Muscle of leg (tissue), 11 donors: ENCODE data around the gene C2. TPM values are rescaled to one million over a fixed set of nuclear protein-coding genes. Genes with fewer than 3 reads are reported as not detected.

ENCODE experiments used
- DNase-seq: peaks from one replicate; pipeline ENCODE4 v3.0.0; 2013
- H3K27ac ChIP-seq: one replicate; pipeline ENCODE4 v1.5.1; 2013; ENCODE audit warnings: mild to moderate bottlenecking, low read length, control low read depth
- H3K27me3 ChIP-seq: one replicate; pipeline ENCODE4 v1.6.1; 2013; ENCODE audit warnings: low read length; ENCODE audit not compliant: control insufficient read depth, insufficient read depth
- H3K36me3 ChIP-seq: one replicate; pipeline ENCODE4 v1.6.1; 2013; ENCODE audit warnings: low read length; ENCODE audit not compliant: control insufficient read depth, insufficient read depth
- H3K4me1 ChIP-seq: one replicate; pipeline ENCODE4 v1.6.1; 2013; ENCODE audit warnings: low read length; ENCODE audit not compliant: control insufficient read depth, insufficient read depth
- H3K4me3 ChIP-seq: one replicate; pipeline ENCODE4 v1.5.1; 2013; ENCODE audit warnings: low read length, control low read depth
- H3K9me3 ChIP-seq: replicated peaks from 2 replicates; pipeline ENCODE4 v1.6.1; 2013; ENCODE audit warnings: low read depth, low read length; ENCODE audit not compliant: control insufficient read depth
- WGBS: methylation state at CpG from one replicate; pipeline ENCODE4 v1.1.5; 2013; ENCODE audit warnings: missing lambda C conversion rate; ENCODE audit not compliant: insufficient coverage; 5-methylcytosine and 5-hydroxymethylcytosine counted together
- polyA plus RNA-seq, 8 donors: library from polyadenylated mRNA; unstranded; fragments of 120-200 nt; gene quantifications; one replicate each; pipeline versions ENCODE4 v1.2.1 to v1.2.3, GENCODE V29; 2013; ENCODE audit warnings: inconsistent platforms in 1 of 8, low replicate concordance in 1 of 8; ENCODE audit not compliant: insufficient read length in 8 of 8, insufficient read depth in 1 of 8
- total RNA-seq: library from RNA; stranded (reverse); fragments of 120-200 nt; gene quantifications from one replicate; pipeline ENCODE4 v1.2.4, GENCODE V29; 2013

C2 gene
- total and polyA plus RNA-seq, 9 donors, result 3.3 to 9.5 (median 4.9) TPM

- H3K9me3 ChIP-seq, result no peaks in the 10 kb centered on the region
- H3K4me3 ChIP-seq, result no peak overlapping the region
- no peaks in the 10 kb centered on the region for H3K27me3 ChIP-seq
- peaks cover 68% of the 10 kb centered on the region for H3K36me3 ChIP-seq
- no peak for DNase-seq
- 100% methylated on average over 1 of the region's 3 CpGs for WGBS
- peaks cover 17% of the 10 kb centered on the region for H3K4me1 ChIP-seq
- H3K27ac ChIP-seq, result no peak overlapping the region
Measured at GRCh38 chr6:31967926-31968320, 40.4 kb downstream of the C2 start.

DNA sequence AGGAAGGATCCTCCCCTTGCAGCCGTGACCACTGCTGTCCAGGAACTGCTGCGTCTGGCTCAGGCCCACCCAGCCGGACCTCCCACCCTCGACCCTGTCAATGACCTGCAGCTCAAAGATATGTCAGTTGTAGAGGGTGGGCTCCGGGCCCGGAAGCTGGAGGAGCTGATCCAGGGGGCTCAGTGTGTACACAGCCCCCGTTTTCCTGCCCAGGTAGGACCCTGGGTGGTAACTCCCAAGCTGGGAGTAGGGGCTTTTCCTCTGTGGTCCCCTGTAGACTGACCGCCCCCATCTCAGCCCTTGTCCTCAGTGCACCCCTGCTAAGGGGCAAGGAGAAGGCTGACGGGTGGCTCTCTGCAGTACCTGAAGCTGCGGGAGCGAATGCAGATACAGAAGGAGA is 40.8 kb downstream of the C2 start:
- Histone ChIP-seq H3K36me3 (peaks cover 64% of the 10 kb centered on the region), H3K9me3 (no peaks in the 10 kb centered on the region), H3K4me3 (no peak overlapping the region), H3K27me3 (no peaks in the 10 kb centered on the region), H3K27ac (no peak overlapping the region), H3K4me1 (peaks cover 21% of the 10 kb centered on the region)
- 93% methylated on average over 8 of the region's 11 CpGs for WGBS
- no peak for DNase-seq

DNA sequence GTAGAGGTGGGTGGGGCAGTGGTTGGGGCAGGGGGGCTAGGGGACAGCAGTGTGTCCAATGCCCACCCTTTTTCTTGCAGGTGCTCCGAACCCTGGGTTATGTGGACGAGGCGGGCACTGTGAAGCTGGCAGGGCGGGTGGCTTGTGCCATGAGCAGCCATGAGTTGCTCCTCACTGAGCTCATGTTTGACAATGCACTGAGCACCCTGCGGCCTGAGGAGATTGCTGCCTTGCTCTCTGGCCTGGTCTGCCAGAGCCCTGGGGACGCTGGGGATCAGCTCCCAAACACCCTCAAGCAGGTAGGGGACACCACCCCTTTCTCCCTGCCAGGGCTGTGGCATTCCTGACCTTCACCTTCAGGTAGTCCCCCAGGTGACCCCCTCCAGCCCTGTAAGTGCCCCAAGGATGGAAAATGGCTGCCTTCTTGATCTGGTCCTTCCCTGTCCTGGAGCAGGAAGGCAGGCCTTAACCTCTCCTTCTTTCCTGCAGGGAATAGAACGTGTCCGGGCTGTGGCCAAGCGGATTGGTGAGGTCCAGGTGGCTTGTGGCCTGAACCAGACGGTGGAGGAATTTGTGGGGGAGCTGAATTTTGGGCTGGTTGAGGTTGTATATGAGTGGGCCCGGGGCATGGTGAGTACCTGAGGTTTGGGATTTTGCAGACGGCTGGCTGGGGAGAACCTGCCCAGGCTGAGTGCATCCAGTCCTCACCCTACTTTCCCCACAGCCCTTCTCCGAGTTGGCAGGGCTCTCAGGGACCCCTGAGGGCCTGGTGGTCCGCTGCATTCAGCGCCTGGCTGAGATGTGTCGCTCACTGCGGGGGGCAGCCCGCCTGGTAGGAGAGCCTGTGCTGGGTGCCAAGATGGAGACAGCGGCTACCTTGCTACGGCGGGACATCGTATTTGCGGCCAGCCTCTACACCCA is 41.5 kb downstream of the C2 start:
- H3K36me3 ChIP-seq, result peaks cover 57% of the 10 kb centered on the region
- no peaks in the 10 kb centered on the region for H3K9me3 ChIP-seq
- 87% methylated on average over 16 of the region's 23 CpGs for WGBS
- DNase-seq, result no peak
- H3K27me3 ChIP-seq, result no peaks in the 10 kb centered on the region
- H3K27ac ChIP-seq, result no peak overlapping the region
- H3K4me3 ChIP-seq, result no peak overlapping the region
- H3K4me1 ChIP-seq, result peaks cover 21% of the 10 kb centered on the region

- no peak overlapping the region for H3K4me3 ChIP-seq
- no peak overlapping the region for H3K27ac ChIP-seq
- H3K9me3 ChIP-seq, result no peaks in the 10 kb centered on the region
- 67% methylated on average over 6 of the region's 17 CpGs for WGBS
- no peaks in the 10 kb centered on the region for H3K27me3 ChIP-seq
- H3K36me3 ChIP-seq, result peaks cover 54% of the 10 kb centered on the region
- H3K4me1 ChIP-seq, result peaks cover 21% of the 10 kb centered on the region
- no peak for DNase-seq
Measured at GRCh38 chr6:31969712-31970603, 42.4 kb downstream of the C2 start.

DNA sequence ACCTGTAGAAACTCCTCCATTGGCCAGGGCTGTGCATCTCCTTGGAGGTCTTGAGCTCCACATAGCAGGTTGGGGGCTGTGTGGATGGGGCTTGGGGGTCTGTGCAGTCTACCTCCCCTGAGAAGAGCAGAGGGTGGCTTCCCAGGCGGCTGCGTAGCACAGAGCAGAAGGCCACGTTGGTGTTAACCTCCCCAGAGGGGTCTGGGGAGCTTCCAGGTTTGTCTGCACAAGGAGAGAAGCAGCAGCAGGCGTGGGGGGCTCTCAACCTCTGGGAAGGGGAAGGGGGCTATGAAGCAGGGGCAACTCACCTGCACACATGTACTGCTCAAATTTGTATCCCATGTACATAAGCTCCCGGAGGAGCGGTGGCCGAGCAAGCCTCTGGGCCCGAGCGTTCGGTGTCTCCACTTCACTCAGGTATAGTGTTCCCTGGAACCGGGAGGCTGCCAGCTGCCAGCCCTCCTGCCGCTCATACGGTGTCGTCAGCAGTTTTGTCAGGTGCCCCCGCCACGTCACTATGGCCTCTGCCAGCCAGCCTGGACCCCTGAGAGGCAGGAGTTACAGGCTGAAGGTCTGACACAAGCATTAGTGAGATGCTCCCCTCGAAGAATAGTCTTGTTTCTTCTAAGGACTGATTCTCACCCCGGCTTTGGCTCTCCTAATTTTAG is 43.2 kb downstream of the C2 start:
- Histone ChIP-seq H3K27me3 (no peaks in the 10 kb centered on the region), H3K36me3 (peaks cover 48% of the 10 kb centered on the region), H3K9me3 (no peaks in the 10 kb centered on the region), H3K4me3 (peak overlapping the region; percentile 86), H3K27ac (peak overlapping the region; percentile 99), H3K4me1 (peaks cover 21% of the 10 kb centered on the region)
- WGBS, result 76% methylated on average over 16 of the region's 18 CpGs
- DNase-seq, result no peak

- no peaks in the 10 kb centered on the region for H3K9me3 ChIP-seq
- H3K27me3 ChIP-seq, result no peaks in the 10 kb centered on the region
- peak overlapping the region; percentile 86 for H3K4me3 ChIP-seq
- DNase-seq, result no peak
- H3K27ac ChIP-seq, result peak overlapping the region; percentile 99
- H3K4me1 ChIP-seq, result peaks cover 21% of the 10 kb centered on the region
- 21% methylated on average over 16 of the region's 29 CpGs for WGBS
- peaks cover 43% of the 10 kb centered on the region for H3K36me3 ChIP-seq
Measured at GRCh38 chr6:31971279-31971992, 43.9 kb downstream of the C2 start.

DNA sequence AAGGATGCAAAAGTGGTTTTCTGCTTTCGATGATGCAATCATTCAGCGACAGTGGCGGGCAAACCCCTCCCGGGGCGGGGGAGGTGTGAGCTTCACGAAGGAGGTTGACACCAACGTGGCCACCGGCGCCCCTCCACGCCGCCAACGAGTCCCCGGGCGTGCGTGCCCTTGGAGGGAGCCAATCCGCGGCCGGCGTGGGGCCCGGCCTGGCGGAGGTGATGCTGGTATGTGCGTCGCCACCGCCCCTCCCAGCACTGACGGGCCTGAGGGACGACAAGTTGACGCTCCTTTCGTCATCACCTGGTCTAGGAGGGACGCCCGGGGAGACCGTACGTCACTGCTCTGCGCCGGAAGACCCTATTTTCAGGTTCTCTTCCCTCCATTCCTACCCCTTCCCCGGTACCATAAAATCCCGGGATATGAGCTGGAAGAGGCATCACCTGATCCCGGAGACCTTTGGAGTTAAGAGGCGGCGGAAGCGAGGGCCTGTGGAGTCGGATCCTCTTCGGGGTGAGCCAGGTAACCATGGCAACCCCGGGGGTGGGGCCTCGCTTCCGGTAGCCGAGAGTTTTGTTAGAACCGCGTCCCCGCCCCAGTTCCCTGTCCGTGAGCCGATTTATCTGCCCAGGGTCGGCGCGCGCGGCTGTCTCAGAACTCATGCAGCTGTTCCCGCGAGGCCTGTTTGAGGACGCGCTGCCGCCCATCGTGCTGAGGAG is 44.6 kb downstream of the C2 start, which contains the start of gene DXO:
DXO (minus strand) TSS at position 146 of the 716 bp plus-strand sequence. CDS start 463 bp downstream, outside the sequence.
- Histone ChIP-seq H3K4me3 (peak within 1 kb of the TSS; percentile 86), H3K4me1 (peaks cover 21% of the 10 kb centered on the region), H3K36me3 (peaks cover 35% of the 10 kb centered on the region), H3K9me3 (no peaks in the 10 kb centered on the region), H3K27me3 (no peaks in the 10 kb centered on the region), H3K27ac (peak within 1 kb of the TSS; percentile 99)
- peak; percentile 98 for DNase-seq
- under 1% methylated on average over 59 of the region's 62 CpGs for WGBS

GRCh38 chr6:31972709-31973350 is 45.3 kb downstream of the C2 start:
- peaks cover 29% of the 10 kb centered on the region for H3K36me3 ChIP-seq
- H3K4me3 ChIP-seq, result peak overlapping the region; percentile 86
- no peaks in the 10 kb centered on the region for H3K27me3 ChIP-seq
- no peaks in the 10 kb centered on the region for H3K9me3 ChIP-seq
- H3K4me1 ChIP-seq, result peaks cover 21% of the 10 kb centered on the region
- WGBS, result 7% methylated on average over 17 of the region's 19 CpGs
- DNase-seq, result peak; percentile 66
- peak overlapping the region; percentile 99 for H3K27ac ChIP-seq
